Osteoblast (primary cell): ENCODE data around the gene TMEM69. TPM values are rescaled to one million over a fixed set of nuclear protein-coding genes. Genes with fewer than 3 reads are reported as not detected.

Source experiments
- DNase-seq: peaks from one replicate; pipeline ENCODE4 v3.0.0; 2011; ENCODE audit warnings: low spot score, mixed read lengths; ENCODE audit not compliant: insufficient read length; ENCODE audit errors: missing footprints
- H2AFZ ChIP-seq: 2 replicates; pipeline ENCODE4 v1.6.0; 2011; ENCODE audit warnings: mild to moderate bottlenecking, low read length
- H3K27ac ChIP-seq: 2 replicates; pipeline ENCODE4 v1.5.1; 2011; ENCODE audit warnings: mild to moderate bottlenecking, low read depth, low read length, moderate library complexity
- H3K27me3 ChIP-seq: 2 replicates; pipeline ENCODE4 v1.6.0; 2012; ENCODE audit warnings: mild to moderate bottlenecking, control low read depth, inconsistent platforms, low read length, moderate library complexity; ENCODE audit not compliant: insufficient read depth
- H3K36me3 ChIP-seq: 2 replicates; pipeline ENCODE4 v1.5.1; 2011; ENCODE audit warnings: mild to moderate bottlenecking, low read length, control low read depth, moderate library complexity; ENCODE audit not compliant: insufficient read depth
- H3K4me1 ChIP-seq: 2 replicates; pipeline ENCODE4 v1.5.1; 2011; ENCODE audit warnings: mild to moderate bottlenecking, low read length, control low read depth, moderate library complexity; ENCODE audit not compliant: insufficient read depth
- H3K4me2 ChIP-seq: 2 replicates; pipeline ENCODE4 v1.6.0; 2011; ENCODE audit warnings: mild to moderate bottlenecking, low read length; ENCODE audit not compliant: insufficient read depth
- H3K4me3 ChIP-seq: fragments of 200-600 bp; sonication (generic); 3 replicates; pipeline ENCODE4 v1.5.1; 2012; ENCODE audit warnings: mild to moderate bottlenecking, low read length, inconsistent platforms; ENCODE audit not compliant: insufficient read depth
- H3K79me2 ChIP-seq: 2 replicates; pipeline ENCODE4 v1.6.0; 2012; ENCODE audit warnings: mild to moderate bottlenecking, low read length, control low read depth, inconsistent platforms; ENCODE audit not compliant: insufficient read depth
- H3K9me3 ChIP-seq: 2 replicates; pipeline ENCODE4 v1.5.1; 2011; ENCODE audit warnings: low read depth, low read length, control low read depth
- H4K20me1 ChIP-seq: 2 replicates; pipeline ENCODE4 v1.6.0; 2012; ENCODE audit warnings: mild to moderate bottlenecking, low read length, control low read depth; ENCODE audit not compliant: insufficient read depth
- total RNA-seq: library from RNA; depleted of rRNA; stranded (reverse); fragments of >200 nt; gene quantifications from 2 replicates; pipeline ENCODE4 v1.2.3, GENCODE V29; 2012
- TF ChIP-seq, protein P1 (sequence below): IDR thresholded peaks from 2 replicates; pipeline ENCODE4 v1.5.1; 2011; ENCODE audit warnings: mild to moderate bottlenecking, low read depth, low read length, moderate library complexity; ENCODE audit errors: extremely low read depth

Gene TMEM69
- total RNA-seq, 1 donor: 10.5 TPM

GRCh38 chr1:45658171-45658570 is 29.8 kb upstream of the TMEM69 start:
- Histone ChIP-seq H4K20me1 (peaks cover 20% of the 10 kb centered on the region), H3K4me3 (no peak overlapping the region), H3K27me3 (no peaks in the 10 kb centered on the region), H3K27ac (no peak overlapping the region), H2AFZ (no peak overlapping the region), H3K4me1 (peaks cover 4% of the 10 kb centered on the region), H3K79me2 (peaks cover 67% of the 10 kb centered on the region), H3K36me3 (peaks cover 65% of the 10 kb centered on the region), H3K9me3 (no peaks in the 10 kb centered on the region), H3K4me2 (no peak overlapping the region)
- TF ChIP-seq, protein P1, sequence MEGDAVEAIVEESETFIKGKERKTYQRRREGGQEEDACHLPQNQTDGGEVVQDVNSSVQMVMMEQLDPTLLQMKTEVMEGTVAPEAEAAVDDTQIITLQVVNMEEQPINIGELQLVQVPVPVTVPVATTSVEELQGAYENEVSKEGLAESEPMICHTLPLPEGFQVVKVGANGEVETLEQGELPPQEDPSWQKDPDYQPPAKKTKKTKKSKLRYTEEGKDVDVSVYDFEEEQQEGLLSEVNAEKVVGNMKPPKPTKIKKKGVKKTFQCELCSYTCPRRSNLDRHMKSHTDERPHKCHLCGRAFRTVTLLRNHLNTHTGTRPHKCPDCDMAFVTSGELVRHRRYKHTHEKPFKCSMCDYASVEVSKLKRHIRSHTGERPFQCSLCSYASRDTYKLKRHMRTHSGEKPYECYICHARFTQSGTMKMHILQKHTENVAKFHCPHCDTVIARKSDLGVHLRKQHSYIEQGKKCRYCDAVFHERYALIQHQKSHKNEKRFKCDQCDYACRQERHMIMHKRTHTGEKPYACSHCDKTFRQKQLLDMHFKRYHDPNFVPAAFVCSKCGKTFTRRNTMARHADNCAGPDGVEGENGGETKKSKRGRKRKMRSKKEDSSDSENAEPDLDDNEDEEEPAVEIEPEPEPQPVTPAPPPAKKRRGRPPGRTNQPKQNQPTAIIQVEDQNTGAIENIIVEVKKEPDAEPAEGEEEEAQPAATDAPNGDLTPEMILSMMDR: no peak
- no peak for DNase-seq

DNA sequence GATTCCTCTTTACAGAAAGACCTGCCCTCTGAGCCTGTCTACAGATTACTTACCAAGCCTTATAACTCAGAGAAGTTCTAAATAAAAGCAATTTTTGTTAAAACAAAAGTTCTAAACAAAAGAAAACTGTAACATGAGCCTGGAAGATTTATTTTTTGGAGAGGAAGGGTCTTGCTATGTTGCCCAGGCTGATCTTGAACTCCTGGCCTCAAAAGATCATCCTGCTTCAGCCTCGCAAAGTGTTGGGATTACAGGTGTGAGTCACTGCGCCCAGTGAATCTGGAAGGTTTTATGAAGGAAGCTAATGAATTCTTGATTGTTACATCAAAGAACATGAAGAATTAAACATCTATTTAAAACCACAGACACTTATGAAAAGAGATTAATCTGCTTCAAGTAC is 28.8 kb upstream of the TMEM69 start:
- Histone ChIP-seq H3K4me1 (peaks cover 4% of the 10 kb centered on the region), H2AFZ (no peak overlapping the region), H3K27me3 (no peaks in the 10 kb centered on the region), H4K20me1 (peaks cover 21% of the 10 kb centered on the region), H3K4me2 (no peak overlapping the region), H3K9me3 (no peaks in the 10 kb centered on the region), H3K27ac (no peak overlapping the region), H3K36me3 (peaks cover 55% of the 10 kb centered on the region), H3K4me3 (no peak overlapping the region), H3K79me2 (peaks cover 78% of the 10 kb centered on the region)
- DNase-seq: no peak
- TF ChIP-seq, protein P1: no peak

- Histone ChIP-seq H3K9me3 (no peaks in the 10 kb centered on the region), H3K4me3 (no peak overlapping the region), H3K27me3 (no peaks in the 10 kb centered on the region), H3K36me3 (peaks cover 43% of the 10 kb centered on the region), H3K79me2 (peaks cover 84% of the 10 kb centered on the region), H3K27ac (no peak overlapping the region), H4K20me1 (peaks cover 17% of the 10 kb centered on the region), H3K4me2 (no peak overlapping the region), H3K4me1 (no peaks in the 10 kb centered on the region), H2AFZ (no peak overlapping the region)
- DNase-seq: peak; percentile 68
- TF ChIP-seq, protein P1: no peak
These were observed 27.6 kb upstream of the TMEM69 start for GRCh38 chr1:45660336-45660735.

GRCh38 chr1:45666836-45667235 is 21.1 kb upstream of the TMEM69 start:
- no peak overlapping the region for H2AFZ ChIP-seq
- H3K36me3 ChIP-seq: no peaks in the 10 kb centered on the region
- TF ChIP-seq, protein P1: no peak
- H3K79me2 ChIP-seq: peaks cover 98% of the 10 kb centered on the region
- H3K4me3 ChIP-seq: no peak overlapping the region
- no peak for DNase-seq
- no peak overlapping the region for H3K4me2 ChIP-seq
- H4K20me1 ChIP-seq: peaks cover 56% of the 10 kb centered on the region
- no peak overlapping the region for H3K27ac ChIP-seq
- H3K4me1 ChIP-seq: peaks cover 16% of the 10 kb centered on the region
- no peaks in the 10 kb centered on the region for H3K9me3 ChIP-seq
- no peaks in the 10 kb centered on the region for H3K27me3 ChIP-seq
